Epidermal melanocyte (primary cell): ENCODE measurements around the gene TP53BP1.
A peak's percentile ranks its signal among the peaks of the same experiment; 100 is the strongest.
"Not testable (repeated sequence)": the region's sequence is repeated elsewhere in the genome, so short reads cannot be mapped to it uniquely, and the experiment has no call there.

ENCODE experiments used
- DNase-seq: peaks from one replicate; pipeline ENCODE4 v3.0.0; 2011; ENCODE audit warnings: low spot score; ENCODE audit not compliant: insufficient read length

TP53BP1 gene

GRCh38 chr15:43492673-43493601, at the start of gene TP53BP1:
Gene TP53BP1 (minus strand): TSS chr15:43493156. CDS start chr15:43493043, 113 bp downstream.
- peak; percentile 94 for DNase-seq

- DNase-seq: no peak
These were observed 48.8 kb upstream of the TP53BP1 start for GRCh38 chr15:43541785-43542184.

- DNase-seq: no peak
These were observed 45.1 kb upstream of the TP53BP1 start for GRCh38 chr15:43538091-43538490.

- DNase-seq: no peak
These were observed 41.9 kb upstream of the TP53BP1 start for GRCh38 chr15:43534897-43535296.

GRCh38 chr15:43532826-43533225, 39.9 kb upstream of the TP53BP1 start:
- not testable (repeated sequence) for DNase-seq

GRCh38 chr15:43531018-43531670, 38.2 kb upstream of the TP53BP1 start:
- DNase-seq: no peak

- DNase-seq: no peak
These were observed 36.8 kb upstream of the TP53BP1 start for GRCh38 chr15:43529587-43530345.

- DNase-seq: no peak
These were observed 36.2 kb upstream of the TP53BP1 start for GRCh38 chr15:43529141-43529540.

GRCh38 chr15:43528542-43529007, 35.6 kb upstream of the TP53BP1 start:
- no peak for DNase-seq

- DNase-seq: no peak
These were observed 35.0 kb upstream of the TP53BP1 start for GRCh38 chr15:43527802-43528541.

- no peak for DNase-seq
These were observed 34.3 kb upstream of the TP53BP1 start for GRCh38 chr15:43527016-43527801.

- no peak for DNase-seq
These were observed 33.4 kb upstream of the TP53BP1 start for GRCh38 chr15:43526261-43526930.

GRCh38 chr15:43525131-43525530, 32.2 kb upstream of the TP53BP1 start:
- no peak for DNase-seq

GRCh38 chr15:43524254-43524845, 31.4 kb upstream of the TP53BP1 start:
- no peak for DNase-seq

GRCh38 chr15:43523646-43524045, 30.7 kb upstream of the TP53BP1 start:
- DNase-seq: no peak

- no peak for DNase-seq
These were observed 29.3 kb upstream of the TP53BP1 start for GRCh38 chr15:43522247-43522646.

GRCh38 chr15:43521419-43521818, 28.5 kb upstream of the TP53BP1 start:
- DNase-seq: no peak

- DNase-seq: no peak
These were observed 27.2 kb upstream of the TP53BP1 start for GRCh38 chr15:43520138-43520537.

- no peak for DNase-seq
These were observed 26.2 kb upstream of the TP53BP1 start for GRCh38 chr15:43519196-43519595.
